A549 (cell line): Measurements from ENCODE around the gene MARCO. TPM values are rescaled to one million over a fixed set of nuclear protein-coding genes. Genes with fewer than 3 reads are reported as not detected.

ENCODE experiments used
- ATAC-seq, 2 experiments: fragments of 200-7000 bp in 1 of 2; fragments of >200 bp in 1 of 2; cut with Nextera tagmentation in 1 of 2; cut with Tn5 transposase in 1 of 2; 3 replicates each; pipeline versions ENCODE4 v1.8.0 to v1.9.1; 2018 to 2020; ENCODE audit warnings: mild to moderate bottlenecking in 1 of 2, moderate library complexity in 1 of 2
- CTCF ChIA-PET: fragments of 300-600 bp; sonication (Branson Sonifier 250); formaldehyde crosslinking; extraction: SDS; loops from one replicate; lab custom pipeline; 2021; ENCODE audit warnings: antibody characterized with exemption, inconsistent platforms; lab: Yijun Ruan, JAX
- POLR2A ChIA-PET: fragments of 350-600 bp; formaldehyde crosslinking; extraction: SDS; loops from one replicate; lab custom pipeline; 2021; ENCODE audit warnings: antibody characterized with exemption, inconsistent platforms; lab: Yijun Ruan, JAX
- DNase-seq, 2 experiments: peaks; one replicate each; pipeline versions ENCODE4 v3.0.0 to v3.0.0-alpha.2; 2011 to 2016; ENCODE audit warnings: low read depth in 1 of 2, low spot score in 1 of 2
- FAIRE-seq: peaks from 2 replicates; lab custom pipeline; 2011; peaks lifted over from hg19 to GRCh38; lab: Jason Lieb, UNC
- H3K27ac ChIP-seq, 2 experiments: fragments of >200 bp; sonication (Bioruptor Twin); formaldehyde crosslinking; 3 replicates each; pipeline ENCODE4 v1.5.1; 2016 to 2017
- H3K4me1 ChIP-seq: fragments of >200 bp; sonication (Bioruptor Twin); formaldehyde crosslinking; 3 replicates; pipeline ENCODE4 v1.6.1; 2016
- H3K4me2 ChIP-seq: fragments of >200 bp; sonication (Bioruptor Twin); formaldehyde crosslinking; 3 replicates; pipeline ENCODE4 v1.6.1; 2016
- H3K4me3 ChIP-seq: fragments of >200 bp; sonication (Bioruptor Twin); formaldehyde crosslinking; 3 replicates; pipeline ENCODE4 v1.5.1; 2016
- H3K9me3 ChIP-seq: fragments of >200 bp; sonication (Bioruptor Twin); formaldehyde crosslinking; 3 replicates; pipeline ENCODE4 v1.6.1; 2016
- ATOH8 ChIP-seq: fragments of 250-450 bp; sonication (Bioruptor Pico); IDR thresholded peaks from 2 replicates; pipeline ENCODE4 v1.5.0; 2020; ENCODE audit warnings: low read depth, mild to moderate bottlenecking, moderate library complexity
- BCL3 ChIP-seq: fragments of >200 bp; sonication (Bioruptor Twin); formaldehyde crosslinking; IDR thresholded peaks from 3 replicates; pipeline ENCODE4 v1.6.1; 2016
- CEBPB ChIP-seq, 2 experiments: fragments of >200 bp in 1 of 2; sonication (Bioruptor Twin) in 1 of 2; formaldehyde crosslinking in 1 of 2; IDR thresholded peaks; 2 replicates each; pipeline ENCODE4 v1.6.1; 2012 to 2016
- CHD4 ChIP-seq: fragments of 200-600 bp; sonication (generic); IDR thresholded peaks from 2 replicates; pipeline ENCODE4 v1.6.1; 2016; ENCODE audit warnings: antibody characterized with exemption, mild to moderate bottlenecking, borderline replicate concordance
- E2F6 ChIP-seq: IDR thresholded peaks from 2 replicates; pipeline ENCODE4 v1.6.1; 2012; ENCODE audit warnings: low read depth, borderline replicate concordance
- EP300 ChIP-seq, 2 experiments: fragments of >200 bp; sonication (Bioruptor Twin); formaldehyde crosslinking; IDR thresholded peaks; 2 replicates in 1 of 2; 3 replicates in 1 of 2; pipeline ENCODE4 v1.6.1; 2016 to 2017
- FOSL2 ChIP-seq, 2 experiments: fragments of 450-650 bp in 1 of 2; fragments of >200 bp in 1 of 2; sonication (Bioruptor Twin) in 1 of 2; formaldehyde crosslinking; IDR thresholded peaks; 2 replicates each; pipeline versions ENCODE4 v1.5.0 to v1.6.1; 2016 to 2020; ENCODE audit warnings: mild to moderate bottlenecking in 1 of 2, moderate library complexity in 1 of 2
- GATA3 ChIP-seq: IDR thresholded peaks from 2 replicates; pipeline ENCODE4 v1.6.1; 2012; ENCODE audit warnings: borderline replicate concordance
- HDAC2 ChIP-seq: fragments of 200-600 bp; sonication (generic); IDR thresholded peaks from 2 replicates; pipeline ENCODE4 v1.6.1; 2016
- HEYL ChIP-seq: fragments of 250-450 bp; sonication (Bioruptor Pico); IDR thresholded peaks from 2 replicates; pipeline ENCODE4 v1.8.0; 2021; ENCODE audit warnings: mild to moderate bottlenecking, moderate library complexity
- HMGXB4 ChIP-seq: fragments of 250-450 bp; sonication (Bioruptor Pico); IDR thresholded peaks from 2 replicates; pipeline ENCODE4 v1.5.0; 2021; ENCODE audit warnings: mild to moderate bottlenecking, moderate library complexity, borderline replicate concordance
- HOXB13 ChIP-seq: fragments of 250-450 bp; sonication (Bioruptor Pico); IDR thresholded peaks from 2 replicates; pipeline ENCODE4 v1.5.0; 2020; ENCODE audit warnings: low read depth, mild to moderate bottlenecking, moderate library complexity
- HOXB5 ChIP-seq: fragments of 250-450 bp; sonication (Bioruptor Pico); IDR thresholded peaks from 2 replicates; pipeline ENCODE4 v1.5.0; 2020; ENCODE audit warnings: mild to moderate bottlenecking, moderate library complexity
- JUN ChIP-seq, 2 experiments: fragments of >200 bp; sonication (Bioruptor Twin); formaldehyde crosslinking; IDR thresholded peaks; 2 replicates in 1 of 2; 3 replicates in 1 of 2; pipeline ENCODE4 v1.6.1; 2016 to 2017
- JUNB ChIP-seq: fragments of >200 bp; sonication (Bioruptor Twin); formaldehyde crosslinking; IDR thresholded peaks from 2 replicates; pipeline ENCODE4 v1.6.1; 2016
- MAX ChIP-seq: IDR thresholded peaks from 2 replicates; pipeline ENCODE4 v1.6.1; 2012
- MAZ ChIP-seq: fragments of 150-350 bp; IDR thresholded peaks from 2 replicates; pipeline ENCODE4 v1.6.1; 2014; ENCODE audit warnings: antibody characterized with exemption, low read depth, low read length, borderline replicate concordance
- MYC ChIP-seq: IDR thresholded peaks from 2 replicates; pipeline ENCODE4 v1.6.1; 2012; ENCODE audit warnings: mild to moderate bottlenecking, inconsistent platforms, low read length, improper control_type of control experiment, borderline replicate concordance
- NPAS2 ChIP-seq: fragments of 250-450 bp; sonication (Bioruptor Pico); IDR thresholded peaks from 2 replicates; pipeline ENCODE4 v1.8.0; 2022; ENCODE audit warnings: mild to moderate bottlenecking, moderate library complexity, borderline replicate concordance
- PHF8 ChIP-seq: fragments of 200-600 bp; sonication (generic); IDR thresholded peaks from 2 replicates; pipeline ENCODE4 v1.6.1; 2016; ENCODE audit warnings: low read depth, mild to moderate bottlenecking, antibody characterized with exemption, moderate library complexity, borderline replicate concordance
- RAD21 ChIP-seq, 2 experiments: fragments of >200 bp in 1 of 2; sonication (Bioruptor Twin) in 1 of 2; formaldehyde crosslinking in 1 of 2; IDR thresholded peaks in 1 of 2; conservative IDR thresholded peaks in 1 of 2; 2 replicates in 1 of 2; 3 replicates in 1 of 2; pipeline ENCODE4 v1.6.1; 2012 to 2018; ENCODE audit warnings: inconsistent platforms in 1 of 2
- SMC3 ChIP-seq: fragments of >200 bp; sonication (Bioruptor Twin); formaldehyde crosslinking; IDR thresholded peaks from 3 replicates; pipeline ENCODE4 v1.6.1; 2018; ENCODE audit warnings: inconsistent platforms
- SREBF2 ChIP-seq: fragments of 450-650 bp; IDR thresholded peaks from 2 replicates; pipeline ENCODE4 v1.6.1; 2014; ENCODE audit warnings: mild to moderate bottlenecking, moderate library complexity
- TFCP2L1 ChIP-seq: fragments of 250-450 bp; sonication (Bioruptor Pico); IDR thresholded peaks from 2 replicates; pipeline ENCODE4 v1.5.0; 2021; ENCODE audit warnings: mild to moderate bottlenecking
- ZFP36 ChIP-seq: fragments of 450-650 bp; IDR thresholded peaks from 2 replicates; pipeline ENCODE4 v1.6.1; 2014; ENCODE audit warnings: borderline replicate concordance; ENCODE audit not compliant: partially characterized antibody
- ZNF302 ChIP-seq: fragments of 250-450 bp; sonication (Bioruptor Pico); IDR thresholded peaks from 2 replicates; pipeline ENCODE4 v1.9.0; 2021; ENCODE audit warnings: inconsistent platforms, mild to moderate bottlenecking, moderate library complexity
- WGBS: methylation state at CpG from one replicate; pipeline ENCODE4 v1.1.6; 2017; ENCODE audit errors: missing lambda C conversion rate; 5-methylcytosine and 5-hydroxymethylcytosine counted together
- polyA plus RNA-seq, 4 experiments: library from polyadenylated mRNA; depleted of rRNA in 3 of 4; stranded (reverse); fragments of >200 nt; fragmentation: RNase III in 1 of 4; extraction: RNeasy Plus Mini Kit Qiagen cat#74134 plus additional on column Dnase treatment in 1 of 4; gene quantifications; 2 replicates in 3 of 4; 3 replicates in 1 of 4; pipeline ENCODE4 v1.2.3, GENCODE V29; 2011 to 2017

MARCO gene
- polyA plus RNA-seq, 2 of the 4 experiments (the other 2 are of a cell fraction): 0.05 TPM; not detected in 1

- TF ChIP-seq GATA3: no peak
- no peak for TF ChIP-seq RAD21 (conservative IDR thresholded peaks at IDR 0.05 in 1 of 2, IDR thresholded peaks at IDR 0.05 in 1 of 2)
- TF ChIP-seq HMGXB4 (CRISPR knock-in tag): no peak
- no peak for TF ChIP-seq ZFP36
- TF ChIP-seq EP300 (IDR thresholded peaks at IDR 0.05): no peak
- no peak for TF ChIP-seq ZNF302 (CRISPR knock-in tag)
- TF ChIP-seq PHF8: no peak
- no peak for TF ChIP-seq JUNB
- FAIRE-seq (no peak), DNase-seq (no peak), ATAC-seq (no peak)
- ChIA-PET POLR2A (no interaction called here), CTCF (interaction anchor here (1.2 kb wide), 1 partner anchor 55 kb away, joined by 3 read pairs; no protein-coding TSS in a partner anchor)
- H3K27ac ChIP-seq: no peak overlapping the region
- H3K4me2 ChIP-seq: no peak overlapping the region
- WGBS: 2% methylated on average over 2 of the region's 2 CpGs
- H3K9me3 ChIP-seq: peaks cover 12% of the 10 kb centered on the region
- no peak overlapping the region for H3K4me3 ChIP-seq
- H3K4me1 ChIP-seq: no peaks in the 10 kb centered on the region
Measured at GRCh38 chr2:118936306-118936705, 5.7 kb upstream of the MARCO start.

- 21% methylated on average over 6 of the region's 6 CpGs for WGBS
- Histone ChIP-seq H3K4me1 (no peaks in the 10 kb centered on the region), H3K9me3 (peaks cover 12% of the 10 kb centered on the region), H3K4me3 (no peak overlapping the region), H3K4me2 (no peak overlapping the region), H3K27ac (no peak overlapping the region)
- ChIA-PET POLR2A (no interaction called here), CTCF (interaction anchor here (1.2 kb wide), 1 partner anchor 55 kb away, joined by 3 read pairs; no protein-coding TSS in a partner anchor)
- ATAC-seq (no peak), DNase-seq (no peak), FAIRE-seq (no peak)
- TF ChIP-seq MAX: no peak
- TF ChIP-seq MAZ: no peak
- no peak for TF ChIP-seq JUN (IDR thresholded peaks at IDR 0.05)
- no peak for TF ChIP-seq HEYL
- no peak for TF ChIP-seq SREBF2
- no peak for TF ChIP-seq ZFP36
- no peak for TF ChIP-seq HOXB13 (CRISPR knock-in tag)
- TF ChIP-seq CEBPB (IDR thresholded peaks at IDR 0.05): no peak
- no peak for TF ChIP-seq HDAC2
- TF ChIP-seq BCL3: no peak
Measured at GRCh38 chr2:118936936-118937335, 5.1 kb upstream of the MARCO start.

GRCh38 chr2:118937817-118938216, 4.2 kb upstream of the MARCO start:
- Histone ChIP-seq H3K9me3 (peaks cover 10% of the 10 kb centered on the region), H3K27ac (no peak overlapping the region), H3K4me2 (no peak overlapping the region), H3K4me3 (no peak overlapping the region), H3K4me1 (no peaks in the 10 kb centered on the region)
- FAIRE-seq (no peak), DNase-seq (no peak), ATAC-seq (no peak)
- CTCF ChIA-PET: interaction anchor here (1.0 to 1.6 kb wide), 2 partner anchors 12 to 56 kb away, joined by 4 read pairs; no protein-coding TSS in a partner anchor
- POLR2A ChIA-PET: no interaction called here
- WGBS: 30% methylated on average over 1 of the region's 1 CpG
- TF ChIP-seq TFCP2L1 (CRISPR knock-in tag) (no peak), ATOH8 (no peak), HOXB5 (no peak), CHD4 (no peak), MYC (no peak), E2F6 (no peak), NPAS2 (CRISPR knock-in tag) (no peak), HEYL (no peak), SMC3 (no peak), FOSL2 (IDR thresholded peaks at IDR 0.05) (no peak), FOSL2 (CRISPR knock-in tag; IDR thresholded peaks at IDR 0.05) (no peak), CEBPB (IDR thresholded peaks at IDR 0.05) (no peak)
